Measurements from ENCODE around the gene PLAU.
A peak's percentile ranks its signal among the peaks of the same experiment; 100 is the strongest.
"Not testable (repeated sequence)": the region's sequence is repeated elsewhere in the genome, so short reads cannot be mapped to it uniquely, and the experiment has no call there.

PLAU gene

GRCh38 chr10:73956476-73957359 is 45.8 kb downstream of the PLAU start:
- peak in 1 of 2 experiments; percentile 19 for DNase-seq (ENCODE audit: low read depth in 1 of 2, low spot score in 1 of 2)
- in situ Hi-C loops (cut with HindIII; ENCODE audit: low pct_unique_long_range_greater_than_20kb, low sequenced_read_pairs), result no loop called here
- TF ChIP-seq JUND (IDR thresholded peaks at IDR 0.05; ENCODE audit: low read depth), result no peak

GRCh38 chr10:73959484-73960243 is 48.7 kb downstream of the PLAU start:
- in situ Hi-C loops (cut with HindIII; ENCODE audit: low pct_unique_long_range_greater_than_20kb, low sequenced_read_pairs), result no loop called here

GRCh38 chr10:73962386-73962785 is 51.5 kb downstream of the PLAU start:
- in situ Hi-C loops (cut with HindIII; ENCODE audit: low pct_unique_long_range_greater_than_20kb, low sequenced_read_pairs), result no loop called here
- DNase-seq (ENCODE audit: low read depth in 1 of 2, low spot score in 1 of 2), result no peak
- TF ChIP-seq JUND (IDR thresholded peaks at IDR 0.05; ENCODE audit: low read depth), result no peak

More at GRCh38 chr10:73959484-73960243, 48.7 kb downstream of the PLAU start:
- TF ChIP-seq JUND (IDR thresholded peaks at IDR 0.05; ENCODE audit: low read depth), result no peak
- DNase-seq (ENCODE audit: low read depth in 1 of 2, low spot score in 1 of 2), result no peak

GRCh38 chr10:73963533-73963932 is 52.6 kb downstream of the PLAU start:
- in situ Hi-C loops (cut with HindIII; ENCODE audit: low pct_unique_long_range_greater_than_20kb, low sequenced_read_pairs); DNase-seq (ENCODE audit: low read depth in 1 of 2, low spot score in 1 of 2): not testable (repeated sequence)

GRCh38 chr10:73964743-73965142 is 53.8 kb downstream of the PLAU start:
- in situ Hi-C loops (cut with HindIII; ENCODE audit: low pct_unique_long_range_greater_than_20kb, low sequenced_read_pairs), result no loop called here
- no peak for TF ChIP-seq JUND (IDR thresholded peaks at IDR 0.05; ENCODE audit: low read depth)
- no peak for DNase-seq (ENCODE audit: low read depth in 1 of 2, low spot score in 1 of 2)

- in situ Hi-C loops (cut with HindIII; ENCODE audit: low pct_unique_long_range_greater_than_20kb, low sequenced_read_pairs); DNase-seq (ENCODE audit: low read depth in 1 of 2, low spot score in 1 of 2): not testable (repeated sequence)
These were observed 54.4 kb downstream of the PLAU start for GRCh38 chr10:73965267-73965889.

- no peak for TF ChIP-seq JUND (IDR thresholded peaks at IDR 0.05; ENCODE audit: low read depth)
- in situ Hi-C loops (cut with HindIII; ENCODE audit: low pct_unique_long_range_greater_than_20kb, low sequenced_read_pairs), result no loop called here
- peak; percentile 65 to 86 for DNase-seq (ENCODE audit: low read depth in 1 of 2, low spot score in 1 of 2)
These were observed 55.2 kb downstream of the PLAU start for GRCh38 chr10:73965890-73966768.

GRCh38 chr10:73967022-73967429 is 56.1 kb downstream of the PLAU start:
- no peak for TF ChIP-seq JUND (IDR thresholded peaks at IDR 0.05; ENCODE audit: low read depth)
- no peak for DNase-seq (ENCODE audit: low read depth in 1 of 2, low spot score in 1 of 2)
- in situ Hi-C loops (cut with HindIII; ENCODE audit: low pct_unique_long_range_greater_than_20kb, low sequenced_read_pairs), result no loop called here

Measured in T47D (cell line).